ENCODE results near the gene ARL4A. TPM values are rescaled to one million over a fixed set of nuclear protein-coding genes. Genes with fewer than 3 reads are reported as not detected.
A peak's percentile ranks its signal among the peaks of the same experiment; 100 is the strongest.

ARL4A gene
- total RNA-seq, 1 experiment from 2014 or later: 139 TPM

GRCh38 chr7:12701433-12701832, 14.0 kb downstream of the ARL4A start:
- no peak for DNase-seq (ENCODE audit: low spot score)

GRCh38 chr7:12703881-12704280, 16.4 kb downstream of the ARL4A start:
- no peak for DNase-seq (ENCODE audit: low spot score)

- no peak for DNase-seq (ENCODE audit: low spot score)
These were observed 18.4 kb downstream of the ARL4A start for GRCh38 chr7:12705878-12706277.

DNA sequence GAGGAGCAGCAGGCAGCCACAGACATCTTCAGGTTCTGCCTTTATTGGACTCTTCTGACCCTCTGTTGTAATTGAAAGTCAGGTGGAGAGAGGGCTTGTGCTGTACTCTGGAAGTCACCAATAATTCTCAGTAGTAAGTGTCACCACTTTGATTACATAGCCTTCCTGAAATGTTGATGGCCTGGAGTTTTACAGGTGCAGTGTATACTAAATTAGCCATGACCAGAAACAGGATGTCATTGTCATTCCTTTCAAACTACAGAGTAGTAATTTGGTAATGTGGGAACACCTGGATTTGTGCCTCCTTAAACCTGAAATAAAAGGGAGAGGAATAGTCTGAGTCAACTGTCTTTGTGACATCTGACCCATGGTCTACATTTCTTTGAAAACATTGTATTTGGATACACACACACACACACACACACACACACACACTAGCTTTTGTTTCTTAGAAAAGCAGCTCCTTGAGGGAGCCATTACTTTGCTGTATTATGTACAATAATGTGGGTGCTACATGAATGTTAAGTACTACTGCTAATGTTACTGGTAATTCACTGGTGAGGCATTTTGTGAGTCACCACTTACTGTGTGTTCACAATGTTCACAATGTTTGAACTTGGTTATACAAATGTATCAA, 19.6 kb downstream of the ARL4A start:
- DNase-seq (ENCODE audit: low spot score): peak; percentile 67

- no peak for DNase-seq (ENCODE audit: low spot score)
These were observed 20.9 kb downstream of the ARL4A start for GRCh38 chr7:12708314-12708713.

DNA sequence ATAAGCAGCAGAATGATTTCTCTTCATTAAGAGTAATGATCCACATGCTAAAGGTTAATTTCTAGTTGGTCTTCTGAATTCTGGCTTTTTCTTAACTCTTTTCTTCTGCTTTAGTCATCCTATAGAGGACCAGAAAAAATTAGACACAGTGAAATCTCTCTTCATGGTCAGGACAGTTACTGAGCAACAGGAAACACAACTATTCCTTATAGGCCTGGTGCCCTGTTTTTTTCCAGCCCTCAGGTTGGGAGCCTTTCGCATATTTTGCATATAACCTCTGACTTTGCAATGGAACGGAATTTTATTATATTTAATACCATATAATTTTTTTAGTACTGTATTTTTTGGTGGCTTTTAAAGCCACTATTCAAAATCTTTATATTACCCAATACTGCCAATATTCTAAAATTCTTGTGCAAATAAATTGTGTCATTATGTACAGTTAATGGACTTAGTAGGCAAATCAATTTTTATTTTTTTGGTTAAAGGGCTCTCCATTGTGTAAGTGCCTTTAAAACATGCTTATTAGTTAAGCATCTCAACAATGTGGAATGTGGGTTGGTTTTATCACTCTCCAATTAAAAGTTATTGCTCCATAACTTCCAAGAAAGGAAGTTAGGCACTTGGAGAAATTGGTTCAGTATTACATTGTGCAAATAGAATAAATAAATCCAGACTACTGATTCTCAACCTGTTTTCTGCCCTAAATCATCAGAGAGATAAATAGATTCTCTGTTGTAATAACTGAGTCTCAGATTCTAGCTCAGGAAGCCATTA, 22.5 kb downstream of the ARL4A start:
- DNase-seq (ENCODE audit: low spot score): no peak

DNA sequence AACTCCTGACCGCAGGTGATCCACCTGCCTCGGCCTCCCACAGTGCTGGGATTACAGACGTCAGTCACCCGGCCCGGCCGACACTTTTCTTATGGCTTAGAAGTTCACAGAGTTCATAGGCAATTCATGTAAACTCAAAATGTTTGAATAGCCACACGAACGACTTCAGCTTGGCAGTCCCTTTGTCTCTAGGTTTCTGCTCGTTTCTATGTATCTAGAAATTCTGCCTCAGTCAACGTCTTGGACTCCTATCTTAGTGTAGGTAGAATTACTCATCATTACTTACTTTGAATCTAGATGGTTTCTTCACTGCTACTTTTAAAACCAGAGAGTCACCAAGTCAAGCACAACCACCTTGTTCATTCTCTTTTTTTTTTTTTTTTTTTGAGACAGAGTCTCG, 23.7 kb downstream of the ARL4A start:
- no peak for DNase-seq (ENCODE audit: low spot score)

- DNase-seq (ENCODE audit: low spot score): no peak
These were observed 24.8 kb downstream of the ARL4A start for GRCh38 chr7:12712236-12712635.

GRCh38 chr7:12713625-12714378, 26.4 kb downstream of the ARL4A start:
- no peak for DNase-seq (ENCODE audit: low spot score)

DNA sequence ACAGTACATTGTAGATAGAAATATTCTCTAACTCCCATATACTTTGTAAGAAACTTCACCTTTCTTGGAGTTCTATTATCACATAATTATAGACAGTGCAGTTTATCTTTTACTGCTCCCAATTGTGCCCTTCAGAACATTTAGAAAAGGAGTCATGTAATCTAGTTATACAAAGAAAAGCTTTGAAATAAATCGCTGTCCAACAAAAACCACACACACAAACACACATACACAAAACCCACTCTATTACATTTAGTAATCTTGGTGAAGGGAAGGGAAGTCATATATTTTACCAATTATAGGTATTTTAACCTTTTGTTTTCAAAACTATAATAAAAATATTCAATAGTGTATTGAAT, 26.9 kb downstream of the ARL4A start:
- no peak for DNase-seq (ENCODE audit: low spot score)

- DNase-seq (ENCODE audit: low spot score): peak; percentile 100
These were observed 28.1 kb downstream of the ARL4A start for GRCh38 chr7:12715372-12716133.

DNA sequence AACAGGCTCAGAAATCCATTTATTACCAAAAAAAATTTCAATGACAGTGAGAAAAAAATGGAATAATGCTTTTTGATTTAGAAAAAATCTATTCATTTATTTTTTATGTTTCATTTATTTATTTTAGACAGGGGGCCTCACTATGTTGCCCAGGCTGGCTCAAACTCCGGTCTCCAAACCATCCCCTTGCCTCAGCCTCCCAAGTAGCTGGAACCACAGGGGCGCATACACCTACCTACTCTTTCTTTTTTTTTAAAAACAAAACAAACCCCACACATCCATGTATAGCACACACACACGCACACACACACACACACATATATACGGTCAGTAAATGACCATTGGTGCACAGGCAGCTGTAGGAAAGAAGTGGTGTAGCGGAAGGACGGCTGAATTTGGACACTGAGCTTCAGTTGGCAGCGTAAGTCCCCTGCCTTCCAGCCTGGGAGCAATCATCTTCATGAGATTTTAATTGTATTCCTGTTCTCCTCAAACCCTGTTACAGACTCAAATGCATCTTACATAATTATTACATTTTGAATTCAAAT, 28.8 kb downstream of the ARL4A start:
- no peak for DNase-seq (ENCODE audit: low spot score)

DNA sequence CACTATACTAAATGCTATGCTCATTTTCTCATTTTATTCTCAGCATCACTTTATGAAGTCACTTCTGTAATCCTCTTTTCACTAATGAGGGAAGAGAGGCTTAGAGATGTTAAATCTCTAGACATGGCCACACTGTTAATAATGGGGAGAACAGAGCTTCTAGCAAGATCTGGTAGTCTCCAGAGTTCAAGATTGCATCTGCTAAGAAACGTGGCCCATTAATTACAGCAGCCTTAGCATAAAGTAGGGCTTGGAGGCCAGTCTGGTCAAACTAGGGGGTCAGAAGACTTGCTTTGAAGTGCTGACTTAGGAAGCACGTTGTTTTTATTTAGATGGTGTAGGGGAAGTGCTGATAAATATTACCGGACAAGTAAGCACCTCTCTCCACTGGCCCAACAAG, 29.3 kb downstream of the ARL4A start:
- DNase-seq (ENCODE audit: low spot score): no peak

DNA sequence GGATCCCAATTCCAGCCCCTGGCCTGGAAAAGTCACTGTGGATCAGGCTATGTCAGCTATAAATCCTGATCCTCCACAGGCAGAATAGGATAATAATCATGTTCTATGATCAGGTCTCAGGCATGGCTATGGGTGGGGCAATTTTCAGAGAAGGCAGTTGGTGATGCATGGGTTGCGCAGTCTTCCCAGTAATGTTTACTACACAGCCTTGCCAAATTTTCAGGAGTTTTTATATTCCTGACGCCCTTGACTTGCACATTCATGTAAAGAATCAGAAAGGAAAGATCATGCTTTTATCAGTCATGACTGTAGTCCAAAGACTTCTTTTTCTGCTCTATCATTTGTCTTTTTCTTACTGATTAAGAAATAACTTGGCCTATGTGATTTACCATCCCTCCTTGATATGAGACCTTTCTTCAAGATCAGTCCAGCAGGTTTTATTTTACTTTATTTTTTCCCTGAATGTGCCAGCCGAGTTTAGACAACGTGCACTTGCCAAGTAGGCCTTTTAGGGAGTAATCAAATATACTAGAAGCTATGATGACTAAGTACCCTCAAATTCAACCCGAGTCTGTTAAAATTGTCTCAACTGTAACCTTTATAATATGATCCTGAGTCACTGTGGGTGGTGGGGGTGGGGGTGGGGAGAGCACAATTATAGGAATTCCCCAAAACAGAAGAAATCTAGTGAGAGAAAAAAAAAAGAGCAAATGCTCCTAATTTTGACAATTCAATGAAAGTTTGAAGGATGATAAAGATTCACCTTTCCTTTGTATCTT, 31.9 kb downstream of the ARL4A start:
- DNase-seq (ENCODE audit: low spot score): peak; percentile 87

GRCh38 chr7:12719981-12720865, 32.8 kb downstream of the ARL4A start:
- DNase-seq (ENCODE audit: low spot score): no peak

GRCh38 chr7:12721286-12721830, 33.9 kb downstream of the ARL4A start:
- DNase-seq (ENCODE audit: low spot score): no peak

GRCh38 chr7:12722136-12722535, 34.7 kb downstream of the ARL4A start:
- DNase-seq (ENCODE audit: low spot score): no peak

DNA sequence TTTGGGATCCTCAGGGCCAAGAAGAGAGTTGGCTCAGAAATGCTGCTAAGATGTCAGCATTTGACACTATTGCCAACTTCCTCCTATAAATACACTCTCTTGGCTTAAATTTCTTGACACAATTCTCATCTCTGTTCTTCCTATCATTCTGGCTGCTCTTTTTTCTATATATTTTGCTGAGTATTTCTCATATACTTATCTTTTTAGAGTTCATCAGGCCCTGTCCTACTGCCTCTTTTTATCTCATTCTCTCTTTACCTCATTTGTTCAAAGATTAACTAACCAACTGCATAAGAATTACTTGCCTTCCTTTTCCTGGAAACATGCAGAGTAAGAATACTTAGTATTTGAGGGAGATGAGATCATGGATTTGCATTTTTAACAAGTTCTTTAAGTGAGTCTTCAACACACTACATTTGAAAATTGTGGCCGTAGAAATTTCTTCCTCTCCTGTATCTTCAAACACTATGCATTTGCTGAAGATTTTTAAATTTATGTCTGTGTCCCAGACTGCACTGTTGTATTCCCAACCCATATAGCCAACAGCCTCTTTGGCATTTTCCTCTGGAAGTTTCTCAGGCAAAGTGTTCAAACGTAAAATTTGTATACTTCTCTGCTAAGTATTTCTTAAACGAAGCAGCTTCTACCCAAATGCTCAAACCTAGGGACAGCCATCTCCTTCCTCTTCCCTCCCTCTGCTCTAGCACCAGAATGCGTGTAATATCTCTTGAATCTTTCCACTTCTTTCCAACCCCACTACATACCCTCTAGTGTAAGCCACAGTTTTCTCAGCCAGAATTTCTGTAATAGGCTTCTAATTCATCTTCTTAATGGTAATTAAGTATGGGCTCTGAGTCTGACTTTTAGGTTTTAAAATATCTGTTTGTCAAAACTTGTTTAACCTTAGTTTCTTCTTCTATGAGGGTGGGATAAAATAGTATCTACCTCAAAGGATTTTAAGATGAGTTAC, 35.5 kb downstream of the ARL4A start:
- DNase-seq (ENCODE audit: low spot score): no peak

Measured in H4 (cell line).